Hematopoietic multipotent progenitor cell treated with erythropoietin and hydrocortisone succinate and interleukin-3 and kit ligand, for 17 days (in vitro differentiated cells): ENCODE results near the gene SF1.

Experiments used
- DNase-seq: peaks from one replicate; pipeline ENCODE4 v3.0.0-alpha.2; 2015; ENCODE audit warnings: low spot score

The SF1 gene

GRCh38 chr11:64759722-64760719, 18.3 kb downstream of the SF1 start, which contains the start of gene PYGM:
Gene PYGM, minus strand, starts transcription at chr11:64759974. Its CDS starts 76 bp downstream, at chr11:64759898.
- DNase-seq = no peak

DNA sequence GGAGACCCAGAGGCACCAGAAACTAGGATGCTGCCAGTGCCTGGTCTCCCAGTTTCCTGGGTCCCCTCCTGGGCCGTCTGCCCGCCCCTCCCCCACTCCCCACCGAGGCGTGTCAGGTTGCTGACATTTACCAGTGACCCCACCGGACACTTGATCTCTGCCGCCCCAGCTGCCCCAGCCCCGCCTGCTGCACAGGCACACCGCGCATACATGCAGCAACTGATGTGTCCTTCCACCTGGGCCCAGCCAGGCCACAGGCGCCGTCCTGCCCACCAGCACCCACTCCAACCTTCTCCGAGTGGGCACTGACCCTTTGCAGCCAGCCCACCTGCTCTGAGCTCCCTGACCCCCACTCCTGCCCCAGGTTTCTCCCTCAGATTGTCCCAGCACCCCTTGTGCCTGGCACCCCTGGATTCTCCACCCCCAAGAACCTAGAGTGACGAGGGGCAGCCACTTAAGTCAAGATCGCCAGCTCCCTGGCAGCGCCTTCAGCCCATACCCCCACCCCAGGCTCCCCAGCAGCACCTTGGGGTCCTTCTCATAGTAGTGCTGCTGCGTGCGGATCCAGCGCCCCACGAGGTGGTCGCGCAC, 19.1 kb downstream of the SF1 start:
- DNase-seq = no peak

- no peak for DNase-seq
Observed at GRCh38 chr11:64758330-64759079, 19.8 kb downstream of the SF1 start.

- no peak for DNase-seq
Observed at GRCh38 chr11:64757549-64758329, 20.6 kb downstream of the SF1 start.

GRCh38 chr11:64755681-64756361, 22.5 kb downstream of the SF1 start:
- DNase-seq = no peak

DNA sequence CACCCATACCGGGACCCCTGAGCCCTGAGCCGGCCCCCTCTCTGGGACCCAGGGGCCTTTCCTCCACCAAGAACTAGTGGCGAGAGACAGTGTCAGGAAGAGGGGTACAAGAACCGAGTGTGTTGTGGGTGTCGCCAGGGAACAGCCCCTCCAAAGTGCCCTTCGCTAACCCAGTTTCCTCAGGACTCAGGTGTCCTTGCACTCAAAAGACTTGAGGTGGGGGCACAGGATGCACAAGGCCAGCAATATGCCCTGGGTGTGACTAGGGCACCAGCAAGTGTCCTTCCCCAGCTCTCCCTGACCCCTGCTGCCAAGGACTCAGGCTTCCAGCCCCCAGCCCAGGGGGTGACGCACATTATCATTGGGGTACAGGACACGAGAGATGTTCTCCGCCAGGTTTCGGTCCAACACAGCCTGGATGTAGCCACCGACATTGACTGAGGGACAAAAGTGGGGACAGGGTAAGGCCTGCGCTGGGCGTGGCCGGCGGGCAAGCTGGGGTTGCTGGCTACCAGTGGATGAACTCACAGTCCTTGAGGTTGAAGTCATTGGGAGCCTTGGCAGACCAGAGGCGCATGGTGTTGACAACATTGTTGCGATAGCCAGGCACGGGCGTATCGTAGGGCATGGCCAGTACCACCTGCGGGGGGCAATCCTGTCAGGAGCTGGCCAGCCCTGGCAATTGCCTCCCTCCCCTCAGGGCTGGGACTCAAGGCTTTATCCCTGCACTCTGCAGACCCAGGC, 23.3 kb downstream of the SF1 start:
- DNase-seq = no peak

DNA sequence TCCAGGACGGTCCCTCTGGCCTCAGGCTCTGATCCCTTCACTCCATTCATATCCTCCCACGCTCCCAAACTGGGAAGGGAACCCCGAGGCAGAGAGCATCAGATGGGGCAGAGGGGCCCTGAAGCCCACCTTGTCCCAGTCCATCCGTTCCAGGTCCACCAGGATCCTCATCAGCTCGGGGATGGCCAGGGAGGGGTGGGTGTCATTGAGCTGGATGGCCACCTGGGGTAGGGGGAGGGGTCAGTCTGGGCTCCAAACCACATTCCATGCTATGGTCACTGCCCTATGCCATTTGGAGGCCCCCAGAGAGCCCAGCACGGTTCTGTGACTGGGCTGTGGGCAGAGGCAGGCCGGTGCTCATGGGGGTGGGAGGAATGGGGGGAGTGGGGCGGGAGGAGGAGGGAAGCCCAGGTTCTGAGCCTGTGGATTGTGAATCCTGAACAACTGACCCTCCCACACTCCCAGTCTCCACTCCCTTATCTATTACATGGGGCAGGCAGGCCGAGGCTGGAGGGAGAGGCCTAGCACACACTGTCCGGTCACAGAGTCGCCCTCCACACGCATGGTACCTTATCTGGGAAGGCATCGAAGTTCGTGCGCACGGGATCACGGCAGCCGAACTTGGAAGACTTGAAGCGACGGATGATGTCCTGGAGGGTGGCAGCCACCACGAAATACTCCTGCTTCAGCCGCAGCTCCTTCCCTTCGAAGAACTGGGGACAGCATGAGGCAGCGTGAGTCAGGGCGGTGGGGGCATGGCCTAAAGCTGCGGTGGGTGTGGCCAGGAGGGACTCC, 24.0 kb downstream of the SF1 start:
- no peak for DNase-seq

- no peak for DNase-seq
Observed at GRCh38 chr11:64753380-64754123, 24.8 kb downstream of the SF1 start.

- DNase-seq = no peak
Observed at GRCh38 chr11:64753019-64753379, 25.3 kb downstream of the SF1 start.

DNA sequence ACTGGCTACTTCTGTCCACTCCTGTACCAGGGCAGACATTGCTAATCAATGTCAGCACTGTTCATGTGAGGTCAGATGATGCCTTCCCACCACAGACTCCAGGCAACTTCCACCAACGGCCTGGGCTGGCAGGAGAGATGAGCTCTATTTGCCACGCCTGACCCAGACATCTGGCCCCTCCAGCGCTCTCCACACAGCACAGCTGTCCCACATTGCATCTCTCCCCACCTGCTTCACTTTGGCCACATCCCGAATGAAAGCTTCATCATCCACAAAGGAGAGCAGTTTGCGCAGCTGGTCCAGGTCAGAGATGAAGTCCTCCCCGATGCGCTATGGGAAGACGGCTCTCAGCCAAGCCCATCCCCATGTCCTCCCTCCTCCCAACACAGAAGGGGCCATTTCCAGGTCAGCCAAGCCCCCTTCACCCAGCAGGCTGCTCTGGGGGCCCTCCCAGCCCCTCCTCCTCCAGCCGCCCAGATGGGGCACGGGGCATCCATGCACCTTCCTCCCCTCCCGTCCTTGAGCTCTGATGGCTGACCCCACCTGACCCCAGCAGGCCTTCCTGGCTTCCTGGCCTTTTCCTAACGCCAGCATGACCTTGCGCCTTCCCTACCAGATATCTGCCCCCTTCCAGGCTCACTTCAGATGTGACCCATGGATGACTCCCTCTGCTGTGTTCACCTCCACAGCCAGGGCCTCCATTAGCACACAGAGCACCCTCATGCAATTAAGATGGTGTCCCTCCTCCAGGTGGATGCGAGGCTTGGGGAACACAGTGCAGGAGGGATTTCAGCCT, 26.0 kb downstream of the SF1 start:
- no peak for DNase-seq

DNA sequence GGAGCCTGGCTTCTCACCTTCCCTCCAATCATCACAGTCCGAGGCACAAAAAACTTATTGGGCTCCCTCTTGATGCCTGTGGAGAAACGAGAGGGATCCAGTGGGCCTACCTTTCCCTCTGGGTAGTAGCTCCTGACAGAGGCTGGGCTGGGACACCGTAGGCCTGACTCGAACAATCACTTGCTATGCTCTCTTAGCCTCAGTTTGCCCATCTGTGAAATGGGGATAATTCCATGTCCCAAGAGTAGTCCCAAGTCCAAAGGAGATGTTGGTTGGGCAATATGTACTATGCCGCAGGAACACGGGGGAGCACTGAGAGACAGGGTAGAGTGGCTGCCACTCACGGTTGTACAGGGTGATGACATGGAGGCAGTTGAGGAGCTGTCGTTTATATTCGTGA, 26.8 kb downstream of the SF1 start:
- DNase-seq = no peak

GRCh38 chr11:64751136-64751535, 27.2 kb downstream of the SF1 start:
- no peak for DNase-seq

DNA sequence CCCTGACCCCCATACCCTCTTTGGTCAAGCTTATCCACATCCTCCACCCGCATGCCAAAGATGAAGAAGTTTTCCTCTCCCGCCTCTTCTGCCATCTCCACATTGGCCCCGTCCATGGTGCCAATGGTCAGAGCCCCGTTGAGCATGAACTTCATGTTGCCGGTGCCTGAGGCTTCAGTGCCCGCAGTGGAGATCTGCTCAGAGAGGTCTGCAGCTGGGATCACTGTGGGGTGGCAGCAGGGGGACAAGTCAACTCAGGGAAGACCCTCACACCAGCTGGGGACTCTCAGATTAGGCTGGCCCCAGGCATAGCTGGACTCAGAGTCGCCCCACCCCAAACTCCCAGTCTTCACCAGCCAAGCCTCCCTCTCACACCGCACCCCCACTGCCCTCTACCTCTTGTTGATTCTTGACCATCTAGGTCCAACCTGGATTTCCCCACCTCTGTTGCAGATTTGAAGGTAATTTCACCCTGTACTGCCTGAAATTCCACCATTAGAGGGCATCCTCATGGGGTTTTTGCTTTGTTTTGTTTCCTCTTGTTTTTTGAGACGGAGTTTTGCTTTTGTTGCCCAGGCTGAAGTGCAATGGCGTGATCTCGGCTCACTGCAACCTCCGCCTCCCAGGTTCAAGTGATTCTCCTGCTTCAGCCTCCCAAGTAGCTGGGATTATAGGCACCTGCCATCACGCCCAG, 27.8 kb downstream of the SF1 start:
- DNase-seq = no peak

GRCh38 chr11:64747961-64748665, 30.2 kb downstream of the SF1 start:
- DNase-seq = no peak

DNA sequence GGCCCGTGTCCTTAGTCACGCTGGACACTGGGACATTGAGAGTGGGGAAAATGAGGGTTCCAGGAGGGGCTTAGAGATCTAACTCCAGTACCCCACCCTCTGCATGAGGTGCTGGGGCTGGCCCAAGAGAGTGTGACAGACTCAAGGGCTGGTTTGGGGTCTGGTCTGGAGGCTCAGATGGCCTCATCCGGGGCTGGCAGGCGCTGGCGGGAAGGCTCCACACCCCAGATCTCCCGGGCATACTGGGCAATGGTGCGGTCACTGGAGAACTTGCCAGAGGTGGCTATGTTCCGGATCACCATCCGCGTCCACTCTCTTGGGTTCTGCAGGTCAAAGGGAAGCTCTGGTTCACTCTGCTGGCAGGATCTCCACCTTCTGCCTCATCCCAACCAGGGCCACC, 31.9 kb downstream of the SF1 start:
- DNase-seq = no peak

GRCh38 chr11:64745521-64746328, 32.6 kb downstream of the SF1 start:
- DNase-seq = no peak
